NT2/D1 (cell line): ENCODE data around the gene GNE.

Experiments
- SUZ12 ChIP-seq: IDR thresholded peaks from 2 replicates; pipeline ENCODE4 v1.6.1; 2011; ENCODE audit not compliant: insufficient read length, insufficient read depth; ENCODE audit errors: extremely low read depth
- ZNF274 ChIP-seq: IDR thresholded peaks from 2 replicates; pipeline ENCODE4 v1.6.1; 2011; ENCODE audit warnings: mild to moderate bottlenecking, low read depth, low read length

DNA sequence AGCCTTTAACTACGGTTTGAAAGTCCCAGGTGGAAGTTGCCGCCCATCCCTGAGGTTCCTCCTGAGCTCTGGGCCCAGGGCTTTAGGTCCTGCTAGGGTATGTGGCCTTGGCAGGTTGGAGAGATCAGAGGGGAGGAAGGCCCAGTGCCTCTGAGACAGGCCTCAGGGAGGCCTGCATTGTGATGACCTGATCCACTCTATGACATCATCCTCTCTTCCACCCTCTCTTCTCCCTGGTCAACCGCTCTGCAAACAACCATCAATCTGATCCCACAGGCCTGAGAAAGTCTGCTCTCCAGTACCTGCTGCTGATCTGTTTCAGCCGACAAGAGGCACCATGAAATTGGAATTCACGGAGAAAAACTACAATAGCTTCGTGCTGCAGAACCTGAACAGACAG, 89.1 kb downstream of the GNE start, which contains the start of gene CCIN:
- TF ChIP-seq ZNF274 (no peak), SUZ12 (no peak)
